Panc1 (cell line): ENCODE results near the gene CHCHD3.

Experiments used
- CTCF ChIP-seq: fragments of 450-650 bp; IDR thresholded peaks from 2 replicates; pipeline ENCODE4 v1.5.1; 2017; ENCODE audit warnings: mild to moderate bottlenecking
- SIN3A ChIP-seq: IDR thresholded peaks from 2 replicates; pipeline ENCODE4 v1.6.1; 2012; ENCODE audit warnings: low read depth, mild to moderate bottlenecking, low read length, moderate library complexity, borderline replicate concordance; ENCODE audit not compliant: insufficient read depth

GRCh38 chr7:133007961-133008360 is 73.9 kb downstream of the CHCHD3 start:
- no peak for TF ChIP-seq CTCF
- TF ChIP-seq SIN3A = no peak
